Osteoblast (primary cell): ENCODE measurements around the gene GAN. TPM values are rescaled to one million over a fixed set of nuclear protein-coding genes. Genes with fewer than 3 reads are reported as not detected.

Experiments
- DNase-seq: peaks from one replicate; pipeline ENCODE4 v3.0.0; 2011; ENCODE audit warnings: low spot score, mixed read lengths; ENCODE audit not compliant: insufficient read length; ENCODE audit errors: missing footprints
- H2AFZ ChIP-seq: 2 replicates; pipeline ENCODE4 v1.6.0; 2011; ENCODE audit warnings: mild to moderate bottlenecking, low read length
- H3K27ac ChIP-seq: 2 replicates; pipeline ENCODE4 v1.5.1; 2011; ENCODE audit warnings: mild to moderate bottlenecking, low read depth, low read length, moderate library complexity
- H3K27me3 ChIP-seq: 2 replicates; pipeline ENCODE4 v1.6.0; 2012; ENCODE audit warnings: mild to moderate bottlenecking, control low read depth, inconsistent platforms, low read length, moderate library complexity; ENCODE audit not compliant: insufficient read depth
- H3K36me3 ChIP-seq: 2 replicates; pipeline ENCODE4 v1.5.1; 2011; ENCODE audit warnings: mild to moderate bottlenecking, low read length, control low read depth, moderate library complexity; ENCODE audit not compliant: insufficient read depth
- H3K4me1 ChIP-seq: 2 replicates; pipeline ENCODE4 v1.5.1; 2011; ENCODE audit warnings: mild to moderate bottlenecking, low read length, control low read depth, moderate library complexity; ENCODE audit not compliant: insufficient read depth
- H3K4me2 ChIP-seq: 2 replicates; pipeline ENCODE4 v1.6.0; 2011; ENCODE audit warnings: mild to moderate bottlenecking, low read length; ENCODE audit not compliant: insufficient read depth
- H3K4me3 ChIP-seq: fragments of 200-600 bp; sonication (generic); 3 replicates; pipeline ENCODE4 v1.5.1; 2012; ENCODE audit warnings: mild to moderate bottlenecking, low read length, inconsistent platforms; ENCODE audit not compliant: insufficient read depth
- H3K79me2 ChIP-seq: 2 replicates; pipeline ENCODE4 v1.6.0; 2012; ENCODE audit warnings: mild to moderate bottlenecking, low read length, control low read depth, inconsistent platforms; ENCODE audit not compliant: insufficient read depth
- H3K9me3 ChIP-seq: 2 replicates; pipeline ENCODE4 v1.5.1; 2011; ENCODE audit warnings: low read depth, low read length, control low read depth
- H4K20me1 ChIP-seq: 2 replicates; pipeline ENCODE4 v1.6.0; 2012; ENCODE audit warnings: mild to moderate bottlenecking, low read length, control low read depth; ENCODE audit not compliant: insufficient read depth
- total RNA-seq: library from RNA; depleted of rRNA; stranded (reverse); fragments of >200 nt; gene quantifications from 2 replicates; pipeline ENCODE4 v1.2.3, GENCODE V29; 2012
- TF ChIP-seq, protein P1 (sequence below): IDR thresholded peaks from 2 replicates; pipeline ENCODE4 v1.5.1; 2011; ENCODE audit warnings: mild to moderate bottlenecking, low read depth, low read length, moderate library complexity; ENCODE audit errors: extremely low read depth

The GAN gene
- total RNA-seq, 1 donor: 10.9 TPM

DNA sequence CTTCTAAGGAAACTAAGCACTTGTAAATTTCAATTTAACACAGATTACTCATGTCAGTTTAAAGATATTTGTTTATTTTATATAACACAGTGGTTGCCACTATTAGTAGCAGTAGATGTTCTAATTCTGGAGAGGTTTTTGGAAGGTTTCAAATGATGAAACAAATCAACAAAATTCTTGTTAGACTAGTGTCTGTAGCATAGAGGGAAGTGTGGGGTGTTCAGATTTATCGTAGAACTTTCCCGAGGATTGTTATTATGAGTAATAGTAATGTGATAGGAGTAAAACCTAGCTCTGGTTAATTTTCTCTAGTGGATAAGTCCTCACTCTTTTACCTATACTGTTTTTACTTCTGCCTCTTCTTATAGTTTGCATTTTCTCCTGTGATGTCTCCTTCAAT, 6.3 kb downstream of the GAN start:
- Histone ChIP-seq H3K27ac (no peak overlapping the region), H3K36me3 (no peaks in the 10 kb centered on the region), H3K79me2 (peaks cover 86% of the 10 kb centered on the region), H4K20me1 (peaks cover 32% of the 10 kb centered on the region), H2AFZ (no peak overlapping the region), H3K4me3 (no peak overlapping the region), H3K4me1 (peaks cover 21% of the 10 kb centered on the region), H3K27me3 (no peaks in the 10 kb centered on the region), H3K4me2 (no peak overlapping the region), H3K9me3 (no peaks in the 10 kb centered on the region)
- no peak for DNase-seq
- TF ChIP-seq, protein P1, sequence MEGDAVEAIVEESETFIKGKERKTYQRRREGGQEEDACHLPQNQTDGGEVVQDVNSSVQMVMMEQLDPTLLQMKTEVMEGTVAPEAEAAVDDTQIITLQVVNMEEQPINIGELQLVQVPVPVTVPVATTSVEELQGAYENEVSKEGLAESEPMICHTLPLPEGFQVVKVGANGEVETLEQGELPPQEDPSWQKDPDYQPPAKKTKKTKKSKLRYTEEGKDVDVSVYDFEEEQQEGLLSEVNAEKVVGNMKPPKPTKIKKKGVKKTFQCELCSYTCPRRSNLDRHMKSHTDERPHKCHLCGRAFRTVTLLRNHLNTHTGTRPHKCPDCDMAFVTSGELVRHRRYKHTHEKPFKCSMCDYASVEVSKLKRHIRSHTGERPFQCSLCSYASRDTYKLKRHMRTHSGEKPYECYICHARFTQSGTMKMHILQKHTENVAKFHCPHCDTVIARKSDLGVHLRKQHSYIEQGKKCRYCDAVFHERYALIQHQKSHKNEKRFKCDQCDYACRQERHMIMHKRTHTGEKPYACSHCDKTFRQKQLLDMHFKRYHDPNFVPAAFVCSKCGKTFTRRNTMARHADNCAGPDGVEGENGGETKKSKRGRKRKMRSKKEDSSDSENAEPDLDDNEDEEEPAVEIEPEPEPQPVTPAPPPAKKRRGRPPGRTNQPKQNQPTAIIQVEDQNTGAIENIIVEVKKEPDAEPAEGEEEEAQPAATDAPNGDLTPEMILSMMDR: no peak

- no peak overlapping the region for H3K27ac ChIP-seq
- H3K36me3 ChIP-seq: no peaks in the 10 kb centered on the region
- TF ChIP-seq, protein P1: no peak
- H4K20me1 ChIP-seq: peaks cover 32% of the 10 kb centered on the region
- no peak overlapping the region for H3K4me2 ChIP-seq
- DNase-seq: no peak
- no peaks in the 10 kb centered on the region for H3K27me3 ChIP-seq
- peaks cover 84% of the 10 kb centered on the region for H3K79me2 ChIP-seq
- H3K4me3 ChIP-seq: no peak overlapping the region
- H2AFZ ChIP-seq: no peak overlapping the region
- H3K4me1 ChIP-seq: peaks cover 19% of the 10 kb centered on the region
- no peaks in the 10 kb centered on the region for H3K9me3 ChIP-seq
Observed at GRCh38 chr16:81321536-81321935, 6.8 kb downstream of the GAN start.

DNA sequence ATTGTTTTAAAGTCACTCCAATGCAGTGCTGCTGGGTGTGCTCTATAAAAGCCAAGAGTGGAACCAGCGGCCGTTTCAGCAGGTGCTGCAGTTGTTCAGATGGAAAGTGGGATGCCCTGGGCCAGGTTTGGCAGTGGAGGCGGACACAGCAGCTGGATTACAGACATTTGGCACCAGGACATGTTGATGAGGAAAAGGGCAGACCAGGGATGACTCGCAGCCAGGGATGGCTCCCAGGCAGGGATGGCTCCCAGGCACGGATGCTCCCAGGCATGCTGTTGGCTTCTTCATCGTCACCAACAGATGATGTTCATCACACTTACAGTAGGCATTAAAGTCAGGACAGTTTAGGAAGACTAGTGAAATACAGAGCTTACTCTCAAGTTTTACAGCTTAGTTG, 10.0 kb downstream of the GAN start:
- Histone ChIP-seq H2AFZ (no peak overlapping the region), H3K36me3 (no peaks in the 10 kb centered on the region), H4K20me1 (peaks cover 34% of the 10 kb centered on the region), H3K4me1 (peaks cover 5% of the 10 kb centered on the region), H3K4me2 (no peak overlapping the region), H3K4me3 (no peak overlapping the region), H3K27ac (no peak overlapping the region), H3K27me3 (no peaks in the 10 kb centered on the region), H3K79me2 (peaks cover 75% of the 10 kb centered on the region), H3K9me3 (no peaks in the 10 kb centered on the region)
- TF ChIP-seq, protein P1: no peak
- DNase-seq: no peak

- Histone ChIP-seq H3K36me3 (no peaks in the 10 kb centered on the region), H4K20me1 (peaks cover 30% of the 10 kb centered on the region), H3K27ac (no peak overlapping the region), H3K27me3 (no peaks in the 10 kb centered on the region), H3K4me1 (no peaks in the 10 kb centered on the region), H2AFZ (no peak overlapping the region), H3K9me3 (no peaks in the 10 kb centered on the region), H3K4me2 (no peak overlapping the region), H3K79me2 (peaks cover 59% of the 10 kb centered on the region), H3K4me3 (no peak overlapping the region)
- DNase-seq: no peak
- TF ChIP-seq, protein P1: no peak
Observed at GRCh38 chr16:81327011-81327410, 12.2 kb downstream of the GAN start.
